Fibroblast of lung (primary cell): ENCODE measurements around the gene TFDP2. TPM values are rescaled to one million over a fixed set of nuclear protein-coding genes. Genes with fewer than 3 reads are reported as not detected.

Experiments used
- DNase-seq, 2 donors: peaks; one replicate each; pipeline versions ENCODE4 v3.0.0 to v3.0.0-alpha.2; 2010; ENCODE audit warnings: low read depth in 2 of 2
- H2AFZ ChIP-seq: 2 replicates; pipeline ENCODE4 v1.5.1; 2012; ENCODE audit warnings: low read length, control low read depth, inconsistent platforms
- H3K27ac ChIP-seq: 2 replicates; pipeline ENCODE4 v1.5.1; 2011; ENCODE audit warnings: low read length, control low read depth; ENCODE audit not compliant: insufficient read depth
- H3K27me3 ChIP-seq: 2 replicates; pipeline ENCODE4 v1.5.1; 2011; ENCODE audit warnings: mild to moderate bottlenecking, low read length; ENCODE audit not compliant: control insufficient read depth, insufficient read depth
- H3K36me3 ChIP-seq: 2 replicates; pipeline ENCODE4 v1.5.1; 2011; ENCODE audit warnings: low read length; ENCODE audit not compliant: control insufficient read depth, insufficient read depth
- H3K4me1 ChIP-seq: 2 replicates; pipeline ENCODE4 v1.5.1; 2011; ENCODE audit warnings: low read length; ENCODE audit not compliant: control insufficient read depth, insufficient read depth; ENCODE audit errors: extremely low read depth
- H3K4me2 ChIP-seq: 2 replicates; pipeline ENCODE4 v1.5.1; 2011; ENCODE audit warnings: low read length, control low read depth; ENCODE audit not compliant: insufficient read depth; ENCODE audit errors: extremely low read depth
- H3K4me3 ChIP-seq, 4 experiments: fragments of 200-600 bp in 1 of 4; sonication (generic) in 1 of 4; replicated peaks in 1 of 4; 2 replicates each; pipeline ENCODE4 v1.5.1; 2011 to 2016; ENCODE audit warnings: low read length in 4 of 4, low read depth in 3 of 4, mild to moderate bottlenecking in 3 of 4, control low read depth in 2 of 4, inconsistent platforms in 1 of 4, mixed read lengths in 1 of 4; ENCODE audit not compliant: insufficient read depth in 1 of 4; ENCODE audit errors: control extremely low read depth in 1 of 4
- H3K79me2 ChIP-seq: 2 replicates; pipeline ENCODE4 v1.5.1; 2012; ENCODE audit warnings: mild to moderate bottlenecking, low read length, inconsistent platforms; ENCODE audit not compliant: control insufficient read depth, insufficient read depth
- H3K9ac ChIP-seq: 2 replicates; pipeline ENCODE4 v1.5.1; 2011; ENCODE audit warnings: mild to moderate bottlenecking, low read length, control low read depth; ENCODE audit not compliant: insufficient read depth
- H3K9me3 ChIP-seq: 2 replicates; pipeline ENCODE4 v1.5.1; 2012; ENCODE audit warnings: low read depth, low read length; ENCODE audit not compliant: control insufficient read depth, insufficient read depth
- H4K20me1 ChIP-seq: 2 replicates; pipeline ENCODE4 v1.5.1; 2011; ENCODE audit warnings: low read length; ENCODE audit not compliant: control insufficient read depth, insufficient read depth; ENCODE audit errors: extremely low read depth
- CTCF ChIP-seq, 2 donors: IDR thresholded peaks in 1 of 2; conservative IDR thresholded peaks in 1 of 2; 1 replicate in 1 of 2; 2 replicates in 1 of 2; pipeline ENCODE4 v1.5.1; 2011 to 2012; ENCODE audit warnings: low read length in 2 of 2, control low read depth in 1 of 2, inconsistent platforms in 1 of 2, low read depth in 1 of 2, mild to moderate bottlenecking in 1 of 2
- EZH2 ChIP-seq: IDR thresholded peaks from 2 replicates; pipeline ENCODE4 v1.5.1; 2012; ENCODE audit warnings: low read length, control low read depth, mild to moderate bottlenecking; ENCODE audit errors: missing control alignments
- polyA plus RNA-seq, 2 donors: library from polyadenylated mRNA; depleted of rRNA in 1 of 2; stranded (reverse) in 1 of 2; unstranded in 1 of 2; fragments of >200 nt; gene quantifications; 2 replicates each; pipeline ENCODE4 v1.2.1, GENCODE V29; 2011 to 2012; ENCODE audit warnings: missing spikeins in 1 of 2
- total RNA-seq: library from RNA; depleted of rRNA; stranded (reverse); fragments of >200 nt; gene quantifications from 2 replicates; pipeline ENCODE4 v1.2.1, GENCODE V29; 2014

Gene TFDP2
- total and polyA plus RNA-seq, 2 donors (not counting 1 experiment from before 2014, with no cell fraction given): 25.1 to 83.7 TPM

GRCh38 chr3:142072816-142073215, 76.5 kb downstream of the TFDP2 start:
- DNase-seq: no peak

GRCh38 chr3:142065932-142066331, 83.4 kb downstream of the TFDP2 start:
- no peak overlapping the region for H2AFZ ChIP-seq
- TF ChIP-seq CTCF (conservative IDR thresholded peaks at IDR 0.05 in 1 of 2, IDR thresholded peaks at IDR 0.05 in 1 of 2; ENCODE audit: low read depth in 1 of 2, low read length in 2 of 2) (no peak), EZH2 (no peak)
- no peak overlapping the region for H3K27ac ChIP-seq
- no peak overlapping the region for H3K4me2 ChIP-seq
- H3K79me2 ChIP-seq: no peaks in the 10 kb centered on the region
- H3K4me1 ChIP-seq: no peaks in the 10 kb centered on the region
- no peak overlapping the region for H3K9ac ChIP-seq
- H3K9me3 ChIP-seq: no peaks in the 10 kb centered on the region
- no peaks in the 10 kb centered on the region for H4K20me1 ChIP-seq
- no peak for DNase-seq
- H3K36me3 ChIP-seq: no peaks in the 10 kb centered on the region
- H3K27me3 ChIP-seq: no peaks in the 10 kb centered on the region
- no peak overlapping the region for H3K4me3 ChIP-seq

More at GRCh38 chr3:142072816-142073215, 76.5 kb downstream of the TFDP2 start:
- H3K36me3 ChIP-seq: no peaks in the 10 kb centered on the region
- no peak overlapping the region for H3K27ac ChIP-seq
- no peak overlapping the region for H3K9ac ChIP-seq
- no peaks in the 10 kb centered on the region for H3K4me1 ChIP-seq
- no peaks in the 10 kb centered on the region for H4K20me1 ChIP-seq
- no peaks in the 10 kb centered on the region for H3K9me3 ChIP-seq
- TF ChIP-seq CTCF (conservative IDR thresholded peaks at IDR 0.05 in 1 of 2, IDR thresholded peaks at IDR 0.05 in 1 of 2; ENCODE audit: low read depth in 1 of 2, low read length in 2 of 2) (no peak), EZH2 (no peak)
- no peak overlapping the region for H3K4me3 ChIP-seq
- no peak overlapping the region for H2AFZ ChIP-seq
- H3K27me3 ChIP-seq: no peaks in the 10 kb centered on the region
- no peak overlapping the region for H3K4me2 ChIP-seq
- no peaks in the 10 kb centered on the region for H3K79me2 ChIP-seq

DNA sequence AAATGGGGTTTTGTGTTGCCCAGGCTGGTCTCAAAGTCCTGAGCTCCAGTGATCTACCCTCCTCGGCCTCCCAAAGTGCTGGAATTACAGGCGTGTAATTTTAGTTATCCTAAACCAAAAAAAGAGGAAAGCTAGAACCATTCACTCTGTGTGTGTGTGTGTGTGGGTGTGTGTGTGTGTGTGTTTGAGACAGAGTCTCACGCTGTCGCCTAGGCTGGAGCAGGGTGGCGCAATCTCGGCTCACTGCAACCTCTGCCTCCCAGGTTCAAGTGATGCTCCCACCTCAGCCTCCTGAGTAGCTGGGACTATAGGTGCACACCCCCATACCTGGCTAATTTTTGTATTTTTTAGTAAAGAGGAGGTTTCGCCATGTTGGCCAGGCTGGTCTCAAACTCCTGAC, 84.0 kb downstream of the TFDP2 start:
- no peaks in the 10 kb centered on the region for H3K9me3 ChIP-seq
- no peak overlapping the region for H2AFZ ChIP-seq
- no peak for TF ChIP-seq CTCF (conservative IDR thresholded peaks at IDR 0.05 in 1 of 2, IDR thresholded peaks at IDR 0.05 in 1 of 2; ENCODE audit: low read depth in 1 of 2, low read length in 2 of 2)
- DNase-seq: no peak
- H3K4me1 ChIP-seq: no peaks in the 10 kb centered on the region
- H3K9ac ChIP-seq: no peak overlapping the region
- H3K27ac ChIP-seq: no peak overlapping the region
- H3K4me3 ChIP-seq: no peak overlapping the region
- no peaks in the 10 kb centered on the region for H3K36me3 ChIP-seq
- no peaks in the 10 kb centered on the region for H3K27me3 ChIP-seq
- H3K4me2 ChIP-seq: no peak overlapping the region
- H4K20me1 ChIP-seq: no peaks in the 10 kb centered on the region
- no peaks in the 10 kb centered on the region for H3K79me2 ChIP-seq
